Parathyroid adenoma (tissue), 2 donors: Measurements from ENCODE around the gene PCMTD2.

Experiments
- H2AFZ ChIP-seq: fragments of 300-600 bp; sonication (generic); one replicate; pipeline ENCODE4 v1.7.0; 2017; ENCODE audit warnings: antibody characterized with exemption, mild to moderate bottlenecking
- H3K27ac ChIP-seq: fragments of 300-600 bp; sonication (generic); one replicate; pipeline ENCODE4 v1.7.0; 2017
- H3K27me3 ChIP-seq: fragments of 300-600 bp; sonication (generic); one replicate; pipeline ENCODE4 v1.7.0; 2017; ENCODE audit warnings: low read length; ENCODE audit not compliant: control insufficient read depth, insufficient read depth
- H3K36me3 ChIP-seq: fragments of 300-600 bp; sonication (generic); one replicate; pipeline ENCODE4 v1.7.0; 2017; ENCODE audit warnings: low read length; ENCODE audit not compliant: control insufficient read depth, insufficient read depth
- H3K4me1 ChIP-seq: fragments of 300-600 bp; sonication (generic); one replicate; pipeline ENCODE4 v1.7.0; 2017; ENCODE audit warnings: control low read depth
- H3K4me2 ChIP-seq: fragments of 300-600 bp; sonication (generic); one replicate; pipeline ENCODE4 v1.7.0; 2017; ENCODE audit warnings: low read length
- H3K4me3 ChIP-seq: fragments of 300-600 bp; sonication (generic); one replicate; pipeline ENCODE4 v1.7.0; 2017; ENCODE audit warnings: low read depth, low read length
- H3K79me2 ChIP-seq: fragments of 300-600 bp; sonication (generic); one replicate; pipeline ENCODE4 v1.7.0; 2017; ENCODE audit warnings: control low read depth
- H3K9ac ChIP-seq: fragments of 300-600 bp; sonication (generic); one replicate; pipeline ENCODE4 v1.7.0; 2017; ENCODE audit warnings: mild to moderate bottlenecking
- H3K9me3 ChIP-seq: fragments of 300-600 bp; sonication (generic); one replicate; pipeline ENCODE4 v1.7.0; 2017; ENCODE audit warnings: low read length; ENCODE audit not compliant: control insufficient read depth
- CTCF ChIP-seq: fragments of 300-600 bp; sonication (generic); IDR thresholded peaks from one replicate; pipeline ENCODE4 v1.7.0; 2017; ENCODE audit warnings: antibody characterized with exemption, mild to moderate bottlenecking
- donor health status: primary hyperparathyroidism.

Gene PCMTD2

GRCh38 chr20:64238115-64238825 lies 17.3 kb upstream of the PCMTD2 start:
- Histone ChIP-seq H3K4me3 (no peak overlapping the region), H3K36me3 (no peaks in the 10 kb centered on the region), H3K79me2 (no peaks in the 10 kb centered on the region), H3K9me3 (no peaks in the 10 kb centered on the region), H3K27me3 (no peaks in the 10 kb centered on the region), H3K4me1 (peaks cover 9% of the 10 kb centered on the region), H2AFZ (no peak overlapping the region), H3K27ac (no peak overlapping the region), H3K4me2 (no peak overlapping the region), H3K9ac (no peak overlapping the region)
- TF ChIP-seq CTCF: no peak

DNA sequence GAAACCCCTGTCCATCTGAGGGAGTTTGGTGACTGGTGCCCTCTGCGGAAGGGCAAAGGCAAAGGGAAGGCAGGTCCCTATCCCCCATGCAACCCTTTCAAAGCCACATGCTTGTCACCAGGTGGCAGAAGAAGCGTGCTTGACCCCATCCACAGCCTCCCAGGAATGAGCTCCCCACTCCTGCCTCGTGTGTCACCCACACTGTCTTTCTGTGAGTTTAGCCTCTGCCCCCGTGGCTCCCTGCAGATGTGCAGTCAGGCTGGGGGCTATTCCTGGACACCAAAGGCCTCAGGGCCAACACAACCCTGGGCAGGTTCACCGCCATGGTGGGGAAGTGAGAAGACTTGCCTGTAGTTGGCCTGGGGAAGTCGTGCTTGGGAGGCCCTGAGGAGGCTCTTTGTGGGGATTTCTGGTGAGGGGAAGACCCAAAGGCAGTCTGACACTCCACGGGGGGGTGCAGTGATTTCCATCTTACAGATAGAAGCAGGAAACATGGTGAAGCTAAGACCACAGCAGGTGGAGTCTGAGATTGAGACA lies 16.6 kb upstream of the PCMTD2 start:
- Histone ChIP-seq H3K79me2 (no peaks in the 10 kb centered on the region), H3K27ac (no peak overlapping the region), H3K4me2 (no peak overlapping the region), H3K4me3 (no peak overlapping the region), H2AFZ (no peak overlapping the region), H3K9me3 (no peaks in the 10 kb centered on the region), H3K9ac (no peak overlapping the region), H3K36me3 (no peaks in the 10 kb centered on the region), H3K4me1 (peaks cover 3% of the 10 kb centered on the region), H3K27me3 (no peaks in the 10 kb centered on the region)
- TF ChIP-seq CTCF: no peak

- Histone ChIP-seq H3K4me2 (no peak overlapping the region), H3K79me2 (no peaks in the 10 kb centered on the region), H3K4me3 (no peak overlapping the region), H3K27ac (no peak overlapping the region), H3K9me3 (no peaks in the 10 kb centered on the region), H3K36me3 (no peaks in the 10 kb centered on the region), H2AFZ (no peak overlapping the region), H3K4me1 (no peaks in the 10 kb centered on the region), H3K9ac (no peak overlapping the region), H3K27me3 (no peaks in the 10 kb centered on the region)
- TF ChIP-seq CTCF: no peak
These were observed 15.9 kb upstream of the PCMTD2 start for GRCh38 chr20:64239449-64240242.

GRCh38 chr20:64240243-64241015 lies 15.1 kb upstream of the PCMTD2 start:
- no peak for TF ChIP-seq CTCF
- no peak overlapping the region for H2AFZ ChIP-seq
- no peak overlapping the region for H3K27ac ChIP-seq
- no peak overlapping the region for H3K9ac ChIP-seq
- H3K4me2 ChIP-seq: no peak overlapping the region
- H3K4me1 ChIP-seq: no peaks in the 10 kb centered on the region
- no peaks in the 10 kb centered on the region for H3K36me3 ChIP-seq
- no peaks in the 10 kb centered on the region for H3K27me3 ChIP-seq
- no peaks in the 10 kb centered on the region for H3K9me3 ChIP-seq
- no peak overlapping the region for H3K4me3 ChIP-seq
- no peaks in the 10 kb centered on the region for H3K79me2 ChIP-seq
